ENCODE measurements around the gene EYA2. TPM values are rescaled to one million over a fixed set of nuclear protein-coding genes. Genes with fewer than 3 reads are reported as not detected.
A peak's percentile ranks its signal among the peaks of the same experiment; 100 is the strongest.
"Not testable (repeated sequence)": the region's sequence is repeated elsewhere in the genome, so short reads cannot be mapped to it uniquely, and the experiment has no call there.

Gene EYA2
- total RNA-seq, 1 donor: 17.7 TPM

GRCh38 chr20:46920114-46920513 is 25.5 kb downstream of the EYA2 start:
- TF ChIP-seq CTCF (IDR thresholded peaks at IDR 0.05; ENCODE audit: extremely low read depth, low read depth, low read length): no peak
- no peaks in the 10 kb centered on the region for H3K27me3 ChIP-seq (ENCODE audit: insufficient read depth, low read length)
- no peaks in the 10 kb centered on the region for H4K20me1 ChIP-seq (ENCODE audit: insufficient read depth, low read length)
- no peaks in the 10 kb centered on the region for H3K79me2 ChIP-seq (ENCODE audit: insufficient read depth, low read length)
- no peak overlapping the region for H3K4me2 ChIP-seq (ENCODE audit: insufficient read depth, low read length)
- no peaks in the 10 kb centered on the region for H3K9me3 ChIP-seq (ENCODE audit: low read depth, low read length)
- H3K27ac ChIP-seq (ENCODE audit: low read depth, low read length): no peak overlapping the region
- no peak for DNase-seq (ENCODE audit: insufficient read length, low spot score, missing footprints)
- H3K36me3 ChIP-seq (ENCODE audit: insufficient read depth, low read length): no peaks in the 10 kb centered on the region
- no peak overlapping the region for H3K4me3 ChIP-seq (ENCODE audit: insufficient read depth, low read length)
- H3K4me1 ChIP-seq (ENCODE audit: insufficient read depth, low read length): peaks cover 10% of the 10 kb centered on the region
- H2AFZ ChIP-seq (ENCODE audit: low read length): no peak overlapping the region

- H3K4me1 ChIP-seq (ENCODE audit: insufficient read depth, low read length); DNase-seq (ENCODE audit: insufficient read length, low spot score, missing footprints); H3K4me3 ChIP-seq (ENCODE audit: insufficient read depth, low read length); H3K27me3 ChIP-seq (ENCODE audit: insufficient read depth, low read length); H3K4me2 ChIP-seq (ENCODE audit: insufficient read depth, low read length); H3K79me2 ChIP-seq (ENCODE audit: insufficient read depth, low read length); H4K20me1 ChIP-seq (ENCODE audit: insufficient read depth, low read length); H2AFZ ChIP-seq (ENCODE audit: low read length); H3K27ac ChIP-seq (ENCODE audit: low read depth, low read length); H3K36me3 ChIP-seq (ENCODE audit: insufficient read depth, low read length); H3K9me3 ChIP-seq (ENCODE audit: low read depth, low read length): not testable (repeated sequence)
Observed at GRCh38 chr20:46922841-46923240, 28.2 kb downstream of the EYA2 start.

- H3K79me2 ChIP-seq (ENCODE audit: insufficient read depth, low read length): no peaks in the 10 kb centered on the region
- H3K4me1 ChIP-seq (ENCODE audit: insufficient read depth, low read length): peaks cover 3% of the 10 kb centered on the region
- H3K9me3 ChIP-seq (ENCODE audit: low read depth, low read length): no peaks in the 10 kb centered on the region
Observed at GRCh38 chr20:46923550-46923949, 28.9 kb downstream of the EYA2 start.

GRCh38 chr20:46928580-46929132 is 34.0 kb downstream of the EYA2 start:
- H3K27me3 ChIP-seq (ENCODE audit: insufficient read depth, low read length): no peaks in the 10 kb centered on the region

More at GRCh38 chr20:46923550-46923949, 28.9 kb downstream of the EYA2 start:
- Histone ChIP-seq H2AFZ (ENCODE audit: low read length) (no peak overlapping the region), H4K20me1 (ENCODE audit: insufficient read depth, low read length) (no peaks in the 10 kb centered on the region), H3K27me3 (ENCODE audit: insufficient read depth, low read length) (no peaks in the 10 kb centered on the region), H3K27ac (ENCODE audit: low read depth, low read length) (no peak overlapping the region), H3K36me3 (ENCODE audit: insufficient read depth, low read length) (no peaks in the 10 kb centered on the region), H3K4me3 (ENCODE audit: insufficient read depth, low read length) (no peak overlapping the region), H3K4me2 (ENCODE audit: insufficient read depth, low read length) (no peak overlapping the region)
- TF ChIP-seq CTCF (IDR thresholded peaks at IDR 0.05; ENCODE audit: extremely low read depth, low read depth, low read length): no peak
- DNase-seq (ENCODE audit: insufficient read length, low spot score, missing footprints): no peak

More at GRCh38 chr20:46928580-46929132, 34.0 kb downstream of the EYA2 start:
- peaks cover 15% of the 10 kb centered on the region for H3K4me1 ChIP-seq (ENCODE audit: insufficient read depth, low read length)
- H3K4me3 ChIP-seq (ENCODE audit: insufficient read depth, low read length): no peak overlapping the region
- peak overlapping the region; percentile 87 for H2AFZ ChIP-seq (ENCODE audit: low read length)
- TF ChIP-seq CTCF (IDR thresholded peaks at IDR 0.05; ENCODE audit: extremely low read depth, low read depth, low read length): no peak
- no peaks in the 10 kb centered on the region for H3K36me3 ChIP-seq (ENCODE audit: insufficient read depth, low read length)
- H3K79me2 ChIP-seq (ENCODE audit: insufficient read depth, low read length): no peaks in the 10 kb centered on the region
- H3K9me3 ChIP-seq (ENCODE audit: low read depth, low read length): no peaks in the 10 kb centered on the region
- H3K4me2 ChIP-seq (ENCODE audit: insufficient read depth, low read length): peak overlapping the region; percentile 41
- no peak for DNase-seq (ENCODE audit: insufficient read length, low spot score, missing footprints)
- no peaks in the 10 kb centered on the region for H4K20me1 ChIP-seq (ENCODE audit: insufficient read depth, low read length)
- H3K27ac ChIP-seq (ENCODE audit: low read depth, low read length): no peak overlapping the region
